Measurements from ENCODE around the gene GABRP.

The GABRP gene

GRCh38 chr5:170746075-170746960 is 37.2 kb upstream of the GABRP start:
- no peaks in the 10 kb centered on the region for H3K36me3 ChIP-seq (ENCODE audit: low read depth)
- peak overlapping the region; percentile 36 for H3K27ac ChIP-seq (ENCODE audit: poor library complexity, severe bottlenecking)
- no peak overlapping the region for H3K4me3 ChIP-seq (ENCODE audit: severe bottlenecking)
- ATAC-seq (ENCODE audit: low read depth) (no peak; the same call in 2 of the 3 replicates), DNase-seq (ENCODE audit: low spot score) (no peak)
- TF ChIP-seq CTCF (IDR thresholded peaks at IDR 0.05; ENCODE audit: poor library complexity, severe bottlenecking) = no peak
- no peaks in the 10 kb centered on the region for H3K27me3 ChIP-seq (ENCODE audit: insufficient read depth, poor library complexity, severe bottlenecking)
- H3K4me1 ChIP-seq (ENCODE audit: insufficient read depth, poor library complexity, severe bottlenecking) = peaks cover 24% of the 10 kb centered on the region
- H3K9me3 ChIP-seq (ENCODE audit: severe bottlenecking) = no peaks in the 10 kb centered on the region

GRCh38 chr5:170746961-170747340 is 36.6 kb upstream of the GABRP start:
- Histone ChIP-seq H3K27me3 (ENCODE audit: insufficient read depth, poor library complexity, severe bottlenecking) (no peaks in the 10 kb centered on the region), H3K4me1 (ENCODE audit: insufficient read depth, poor library complexity, severe bottlenecking) (peaks cover 28% of the 10 kb centered on the region), H3K4me3 (ENCODE audit: severe bottlenecking) (no peak overlapping the region), H3K9me3 (ENCODE audit: severe bottlenecking) (no peaks in the 10 kb centered on the region), H3K27ac (ENCODE audit: poor library complexity, severe bottlenecking) (no peak overlapping the region), H3K36me3 (ENCODE audit: low read depth) (no peaks in the 10 kb centered on the region)
- DNase-seq (ENCODE audit: low spot score) = no peak
- no peak for TF ChIP-seq CTCF (IDR thresholded peaks at IDR 0.05; ENCODE audit: poor library complexity, severe bottlenecking)
- no peak for ATAC-seq (ENCODE audit: low read depth)

- H3K4me1 ChIP-seq (ENCODE audit: insufficient read depth, poor library complexity, severe bottlenecking) = peaks cover 32% of the 10 kb centered on the region
- no peak for TF ChIP-seq CTCF (IDR thresholded peaks at IDR 0.05; ENCODE audit: poor library complexity, severe bottlenecking)
- H3K27me3 ChIP-seq (ENCODE audit: insufficient read depth, poor library complexity, severe bottlenecking) = no peaks in the 10 kb centered on the region
- no peak overlapping the region for H3K4me3 ChIP-seq (ENCODE audit: severe bottlenecking)
- H3K27ac ChIP-seq (ENCODE audit: poor library complexity, severe bottlenecking) = no peak overlapping the region
- no peaks in the 10 kb centered on the region for H3K36me3 ChIP-seq (ENCODE audit: low read depth)
- no peaks in the 10 kb centered on the region for H3K9me3 ChIP-seq (ENCODE audit: severe bottlenecking)
- no peak for ATAC-seq (ENCODE audit: low read depth)
- DNase-seq (ENCODE audit: low spot score) = no peak
Observed at GRCh38 chr5:170747357-170747756, 36.2 kb upstream of the GABRP start.

- peak; percentile 35 for TF ChIP-seq CTCF (IDR thresholded peaks at IDR 0.05; ENCODE audit: poor library complexity, severe bottlenecking)
- Histone ChIP-seq H3K27me3 (ENCODE audit: insufficient read depth, poor library complexity, severe bottlenecking) (no peaks in the 10 kb centered on the region), H3K36me3 (ENCODE audit: low read depth) (no peaks in the 10 kb centered on the region), H3K27ac (ENCODE audit: poor library complexity, severe bottlenecking) (no peak overlapping the region), H3K9me3 (ENCODE audit: severe bottlenecking) (no peaks in the 10 kb centered on the region), H3K4me1 (ENCODE audit: insufficient read depth, poor library complexity, severe bottlenecking) (peaks cover 37% of the 10 kb centered on the region), H3K4me3 (ENCODE audit: severe bottlenecking) (no peak overlapping the region)
- ATAC-seq (ENCODE audit: low read depth) = no peak
- no peak for DNase-seq (ENCODE audit: low spot score)
Observed at GRCh38 chr5:170747851-170748250, 35.7 kb upstream of the GABRP start.

GRCh38 chr5:170748951-170749471 is 34.5 kb upstream of the GABRP start:
- H3K27me3 ChIP-seq (ENCODE audit: insufficient read depth, poor library complexity, severe bottlenecking) = no peaks in the 10 kb centered on the region
- no peak for DNase-seq (ENCODE audit: low spot score)

More at GRCh38 chr5:170748951-170749471, 34.5 kb upstream of the GABRP start:
- no peak for ATAC-seq (ENCODE audit: low read depth)
- Histone ChIP-seq H3K27ac (ENCODE audit: poor library complexity, severe bottlenecking) (peak overlapping the region; percentile 82), H3K4me1 (ENCODE audit: insufficient read depth, poor library complexity, severe bottlenecking) (peaks cover 46% of the 10 kb centered on the region), H3K36me3 (ENCODE audit: low read depth) (no peaks in the 10 kb centered on the region), H3K9me3 (ENCODE audit: severe bottlenecking) (no peaks in the 10 kb centered on the region), H3K4me3 (ENCODE audit: severe bottlenecking) (no peak overlapping the region)
- TF ChIP-seq CTCF (IDR thresholded peaks at IDR 0.05; ENCODE audit: poor library complexity, severe bottlenecking) = no peak

Data from RWPE2 (cell line).